Suppressor macrophage treated with lipopolysaccharide for 4 hours (primary cell): ENCODE data around the gene CTNNA3.

Experiments
- DNase-seq: peaks from one replicate; pipeline ENCODE4 v3.0.0-alpha.2; 2020

Gene CTNNA3

GRCh38 chr10:66176772-66177171 is 1519.2 kb downstream of the CTNNA3 start:
- peak; percentile 35 for DNase-seq

- no peak for DNase-seq
These were observed 1528.2 kb downstream of the CTNNA3 start for GRCh38 chr10:66167816-66168215.

- no peak for DNase-seq
These were observed 1533.3 kb downstream of the CTNNA3 start for GRCh38 chr10:66162560-66163143.

- DNase-seq = no peak
These were observed 1544.6 kb downstream of the CTNNA3 start for GRCh38 chr10:66151346-66151745.

GRCh38 chr10:66148312-66148711 is 1547.7 kb downstream of the CTNNA3 start:
- DNase-seq = no peak

GRCh38 chr10:66144016-66144415 is 1552.0 kb downstream of the CTNNA3 start:
- no peak for DNase-seq

- DNase-seq = no peak
These were observed 1593.2 kb downstream of the CTNNA3 start for GRCh38 chr10:66102756-66103155.

- DNase-seq = no peak
These were observed 1597.2 kb downstream of the CTNNA3 start for GRCh38 chr10:66098595-66099480.

- no peak for DNase-seq
These were observed 1600.4 kb downstream of the CTNNA3 start for GRCh38 chr10:66095610-66096009.

GRCh38 chr10:66085906-66086305 is 1610.1 kb downstream of the CTNNA3 start:
- DNase-seq = no peak

- DNase-seq = no peak
These were observed 1624.1 kb downstream of the CTNNA3 start for GRCh38 chr10:66071907-66072306.

GRCh38 chr10:66058594-66058993 is 1637.4 kb downstream of the CTNNA3 start:
- DNase-seq = no peak

GRCh38 chr10:66049335-66049734 is 1646.7 kb downstream of the CTNNA3 start:
- DNase-seq = no peak

- DNase-seq = no peak
These were observed 1650.1 kb downstream of the CTNNA3 start for GRCh38 chr10:66045859-66046258.

GRCh38 chr10:66041771-66042170 is 1654.2 kb downstream of the CTNNA3 start:
- no peak for DNase-seq

- no peak for DNase-seq
These were observed 1657.4 kb downstream of the CTNNA3 start for GRCh38 chr10:66038623-66039022.

GRCh38 chr10:66026321-66026720 is 1669.7 kb downstream of the CTNNA3 start:
- DNase-seq = no peak

- DNase-seq = no peak
These were observed 1670.8 kb downstream of the CTNNA3 start for GRCh38 chr10:66025186-66025585.

- DNase-seq = no peak
These were observed 1674.6 kb downstream of the CTNNA3 start for GRCh38 chr10:66021423-66021822.

GRCh38 chr10:66008221-66008620 is 1687.8 kb downstream of the CTNNA3 start:
- no peak for DNase-seq

- no peak for DNase-seq
These were observed 1689.6 kb downstream of the CTNNA3 start for GRCh38 chr10:66006411-66006810.

- no peak for DNase-seq
These were observed 1702.5 kb downstream of the CTNNA3 start for GRCh38 chr10:65993451-65993850.

GRCh38 chr10:65968871-65969270 is 1727.1 kb downstream of the CTNNA3 start:
- no peak for DNase-seq

- no peak for DNase-seq
These were observed 1727.6 kb downstream of the CTNNA3 start for GRCh38 chr10:65968437-65968836.

- DNase-seq = no peak
These were observed 1731.8 kb downstream of the CTNNA3 start for GRCh38 chr10:65964205-65964604.
